HG03575 (cell line): Measurements from ENCODE around the gene CCDC73.
"Not testable (repeated sequence)": the region's sequence is repeated elsewhere in the genome, so short reads cannot be mapped to it uniquely, and the experiment has no call there.

Experiments
- ATAC-seq: cut with Tn5 transposase; IDR thresholded peaks from one replicate; pipeline ENCODE4 v1.9.1; 2021; ENCODE audit not compliant: unreplicated experiment, insufficient number of reproducible peaks, low FRiP score; ENCODE audit errors: extremely low read depth

Gene CCDC73

DNA sequence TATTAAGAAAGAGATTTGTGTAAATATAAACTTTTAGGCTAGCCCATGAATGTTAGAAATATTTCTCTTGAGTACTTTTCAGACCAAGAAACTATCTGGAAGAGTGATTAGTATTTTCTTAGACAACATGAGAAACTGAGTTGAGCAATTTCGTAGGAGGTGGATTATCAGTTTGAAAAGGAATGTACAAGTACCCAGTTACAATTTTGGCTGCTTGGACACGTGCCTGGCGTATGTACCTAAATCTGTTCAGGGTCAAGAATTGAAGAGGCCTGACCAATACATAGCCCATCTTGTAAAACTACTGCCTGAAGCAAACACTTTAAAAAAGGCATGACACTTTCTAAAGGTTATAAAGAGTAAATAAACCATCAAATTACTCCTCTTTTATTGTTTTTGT is 71.1 kb downstream of the CCDC73 start:
- no peak for ATAC-seq

DNA sequence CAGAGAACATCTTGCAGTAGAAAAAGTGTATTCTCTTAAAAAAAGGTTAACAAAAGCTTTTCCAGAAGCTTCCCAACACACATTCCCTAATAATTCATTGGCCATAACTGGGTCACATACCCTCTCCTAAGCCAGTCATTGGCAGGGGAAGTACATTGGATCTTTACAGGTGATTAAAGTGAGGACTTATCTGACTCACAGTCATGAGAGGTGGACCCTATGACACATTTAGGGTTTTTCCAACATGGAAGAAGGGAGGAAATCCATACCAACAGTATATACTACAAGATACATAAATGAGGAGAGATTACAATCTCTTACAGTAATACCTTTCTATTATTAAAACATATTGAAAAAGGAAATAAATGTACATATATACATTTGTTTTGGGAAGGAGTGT is 72.2 kb downstream of the CCDC73 start:
- no peak for ATAC-seq

DNA sequence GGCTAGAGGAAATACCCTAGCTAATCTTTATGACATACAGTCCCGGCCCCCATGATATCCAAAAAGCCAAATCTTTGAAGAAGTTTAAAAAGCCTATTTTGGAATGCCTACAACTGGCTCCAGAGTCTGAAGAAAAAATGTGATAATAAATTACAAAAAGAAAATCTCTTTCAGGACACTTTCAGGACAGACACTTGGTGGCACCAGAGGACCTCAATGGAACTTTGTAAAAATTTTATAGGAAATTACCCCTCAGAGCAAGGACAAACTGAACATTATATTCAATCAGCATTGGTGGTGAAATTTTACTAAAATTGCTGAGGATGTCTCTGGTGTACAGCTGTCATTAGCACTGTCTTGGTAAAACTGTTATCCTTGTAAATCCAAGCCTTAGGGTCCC is 81.0 kb downstream of the CCDC73 start:
- ATAC-seq, result no peak

DNA sequence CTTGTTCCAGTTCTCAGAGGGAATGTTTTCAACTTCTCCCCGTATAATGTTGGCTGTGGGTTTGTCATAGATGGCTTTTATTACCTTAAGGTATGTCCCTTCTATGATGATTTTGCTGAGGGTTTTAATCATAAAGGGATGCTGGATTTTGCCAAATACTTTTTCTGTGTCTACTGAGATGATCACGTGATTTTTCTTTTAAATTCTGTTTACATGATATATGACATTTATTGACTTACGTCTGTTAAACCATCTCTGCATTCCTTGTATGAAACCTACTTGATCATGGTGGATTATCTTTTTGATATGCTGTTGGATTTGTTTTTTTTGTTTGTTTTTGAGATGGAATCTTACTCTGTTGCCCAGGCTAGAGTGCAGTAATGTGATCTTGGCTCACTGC is 85.5 kb downstream of the CCDC73 start:
- ATAC-seq, result not testable (repeated sequence)

DNA sequence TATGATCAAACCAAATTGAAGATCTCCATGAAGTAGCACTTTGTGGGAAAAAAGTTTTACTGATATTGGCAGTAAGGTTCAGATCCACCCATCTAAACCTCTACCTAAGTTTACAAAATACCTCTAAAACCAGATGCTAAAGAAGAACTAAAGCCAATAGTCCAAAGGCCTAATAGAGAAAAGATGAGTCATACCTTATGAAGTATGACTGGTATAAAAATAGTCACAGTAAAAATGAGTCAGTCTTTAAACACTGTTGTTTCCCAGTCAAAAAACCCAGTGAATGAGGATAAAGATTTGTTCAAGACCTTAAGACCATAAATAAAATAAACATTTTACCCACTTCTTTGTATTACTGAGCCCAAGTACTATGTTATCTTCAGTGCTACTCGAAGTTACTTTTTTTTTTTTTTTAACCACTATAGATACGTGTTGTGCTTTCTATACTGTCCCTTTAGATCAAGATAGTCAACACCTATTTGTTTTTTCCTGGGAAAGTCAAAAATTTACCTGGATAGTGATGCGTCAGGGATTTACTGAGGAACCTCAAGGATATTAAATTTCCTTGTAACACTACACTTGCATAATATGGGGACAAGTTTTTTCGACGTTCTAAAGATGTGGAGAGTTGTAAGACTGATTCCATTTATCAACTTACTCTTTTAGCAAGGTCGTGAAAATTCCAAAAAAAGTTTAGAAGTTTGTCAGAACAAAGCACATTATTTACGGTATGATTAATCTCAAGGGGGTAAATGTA is 87.3 kb downstream of the CCDC73 start:
- peak; percentile 99 for ATAC-seq

DNA sequence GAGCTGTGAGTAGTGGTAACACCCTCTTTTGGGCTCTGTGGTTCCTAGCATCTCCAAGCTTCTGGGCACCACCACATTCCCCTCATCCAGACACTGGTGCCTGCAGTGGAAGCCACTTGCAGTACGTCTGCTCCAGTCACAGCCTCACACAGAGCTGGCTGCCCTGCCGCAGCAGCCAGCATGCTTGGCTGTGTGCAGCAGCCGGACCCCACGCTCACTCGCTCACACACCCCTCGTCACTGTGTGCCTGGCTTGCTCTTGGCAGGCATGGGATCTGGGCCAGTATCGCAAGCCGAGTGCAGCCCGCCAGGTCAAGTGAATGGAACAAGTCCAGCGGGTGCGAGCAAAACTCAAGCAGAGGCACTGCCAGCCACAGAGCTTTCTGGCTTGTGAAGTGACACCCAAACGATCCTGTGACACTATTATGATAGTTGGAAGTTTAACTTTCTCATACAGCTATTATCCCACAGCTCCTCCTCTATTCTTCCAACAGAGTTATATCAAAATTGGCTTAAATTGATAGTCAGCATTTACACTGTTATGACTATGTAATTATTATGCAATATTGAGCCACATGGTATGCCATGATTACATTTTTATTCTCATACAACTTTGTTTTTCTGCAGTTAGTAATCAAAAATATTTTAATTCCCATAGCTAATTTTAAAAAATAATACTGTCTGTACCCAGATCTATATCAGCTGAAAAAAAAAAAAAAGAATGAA is 89.0 kb downstream of the CCDC73 start:
- ATAC-seq, result no peak

DNA sequence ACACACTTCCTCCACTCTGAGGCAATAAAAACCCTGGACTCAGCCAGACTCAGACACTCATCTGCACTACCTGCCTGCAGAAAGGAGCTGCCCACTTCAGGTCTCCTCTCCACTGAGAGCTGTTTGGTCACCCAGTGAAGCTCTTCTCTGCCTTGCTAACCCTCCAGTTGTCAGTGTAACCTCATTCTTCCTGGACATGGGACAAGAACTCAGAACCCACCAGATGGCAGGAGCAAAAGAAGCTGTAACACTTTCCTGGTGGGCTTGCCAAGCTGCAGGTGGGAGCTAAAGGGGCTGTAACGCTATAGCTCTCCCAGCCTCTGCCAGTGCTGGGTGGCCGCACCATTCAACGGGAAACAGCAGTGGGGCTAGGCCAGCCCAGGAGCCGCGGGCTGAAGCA is 89.7 kb downstream of the CCDC73 start:
- ATAC-seq, result no peak

DNA sequence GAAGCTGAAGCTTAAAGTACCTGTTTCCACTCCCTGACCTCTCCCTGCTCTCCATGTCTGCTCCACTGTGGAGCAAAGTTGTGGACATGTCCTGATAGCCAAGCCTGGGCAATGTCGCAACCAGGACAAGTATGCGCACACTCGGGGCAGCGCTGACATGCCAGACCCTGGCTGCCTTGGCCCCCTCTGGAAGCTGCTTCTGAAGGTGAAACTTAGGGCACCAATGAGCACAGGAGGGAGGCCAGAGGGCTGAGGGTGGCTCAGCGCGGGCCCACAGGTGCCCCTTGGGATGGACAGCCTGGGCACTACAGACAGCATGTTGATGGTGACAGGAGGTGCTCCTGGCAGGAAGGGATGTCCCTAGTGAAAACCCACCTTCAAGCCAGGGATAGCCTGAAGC is 90.2 kb downstream of the CCDC73 start:
- ATAC-seq, result no peak

DNA sequence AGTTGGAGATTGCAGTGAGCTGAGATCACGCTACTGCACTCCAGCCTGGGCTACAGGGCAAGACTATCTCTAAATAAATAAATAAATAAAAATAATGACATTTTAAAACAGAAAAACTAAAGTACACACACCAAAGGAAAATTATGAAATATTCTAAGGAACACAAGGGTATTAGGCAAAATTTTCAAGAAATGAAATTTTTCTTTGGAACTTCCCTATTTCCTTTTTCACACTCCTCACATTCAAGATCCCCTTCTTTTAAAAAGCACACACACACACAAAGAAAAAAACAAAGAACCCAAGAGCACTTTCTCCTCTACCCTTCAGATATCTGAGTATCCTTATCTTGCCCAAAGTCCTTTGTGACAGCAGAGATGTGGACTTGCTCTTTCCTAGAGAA is 92.8 kb downstream of the CCDC73 start:
- no peak for ATAC-seq

DNA sequence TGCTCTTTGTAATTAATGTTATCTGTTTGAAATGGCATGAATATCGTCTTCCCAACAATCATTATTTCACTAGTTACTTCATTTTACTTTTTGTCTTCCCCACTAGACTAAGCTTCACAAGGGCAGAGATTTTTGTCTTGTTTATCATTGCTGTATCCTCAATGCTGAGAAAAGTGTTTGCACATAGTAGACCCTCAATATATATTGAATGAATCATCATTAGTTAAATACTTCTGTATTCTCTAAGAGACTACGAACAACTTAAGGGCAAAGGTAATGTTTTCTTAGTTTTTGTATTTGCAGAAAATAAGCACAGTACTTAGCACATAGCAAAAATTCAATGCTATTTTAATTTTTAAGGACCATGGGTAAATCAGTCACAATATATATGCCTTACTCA is 95.9 kb downstream of the CCDC73 start:
- no peak for ATAC-seq

DNA sequence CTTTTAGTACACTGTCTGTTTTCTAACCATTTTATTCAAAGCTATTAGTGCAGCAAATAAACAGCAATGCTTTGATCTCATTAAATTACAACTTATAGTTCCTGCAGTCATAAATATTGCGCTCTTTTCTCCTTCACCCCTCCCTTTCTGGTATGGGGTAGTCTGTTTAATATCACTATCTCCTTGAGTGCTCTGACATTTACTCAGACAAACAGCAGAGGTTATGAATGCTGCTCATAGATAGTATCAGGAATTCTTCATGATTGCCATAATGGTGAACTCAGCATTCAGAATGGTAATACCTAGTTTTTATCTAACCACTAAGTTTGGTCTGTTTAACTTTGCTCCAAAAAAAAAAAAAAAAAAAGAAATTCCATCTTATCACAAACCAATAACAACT is 123.4 kb downstream of the CCDC73 start:
- ATAC-seq, result no peak

DNA sequence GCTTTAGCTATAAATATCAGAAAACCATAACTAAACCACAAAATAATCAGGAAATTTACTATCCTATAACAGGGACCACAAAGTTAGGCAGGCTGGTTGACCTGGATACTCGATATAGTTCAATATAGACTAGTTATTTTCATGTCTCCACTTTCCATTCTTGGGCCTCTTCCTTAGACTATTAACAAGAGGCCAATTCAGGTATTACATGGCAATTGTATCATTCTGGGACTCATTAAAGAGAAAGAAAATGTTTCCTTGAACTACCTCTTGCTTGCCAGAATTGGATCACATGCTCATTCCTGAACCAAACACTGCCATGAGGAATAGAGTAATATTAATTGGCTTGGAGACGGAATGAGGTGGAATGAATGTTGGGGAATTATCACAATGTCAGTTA is 134.8 kb downstream of the CCDC73 start:
- no peak for ATAC-seq

DNA sequence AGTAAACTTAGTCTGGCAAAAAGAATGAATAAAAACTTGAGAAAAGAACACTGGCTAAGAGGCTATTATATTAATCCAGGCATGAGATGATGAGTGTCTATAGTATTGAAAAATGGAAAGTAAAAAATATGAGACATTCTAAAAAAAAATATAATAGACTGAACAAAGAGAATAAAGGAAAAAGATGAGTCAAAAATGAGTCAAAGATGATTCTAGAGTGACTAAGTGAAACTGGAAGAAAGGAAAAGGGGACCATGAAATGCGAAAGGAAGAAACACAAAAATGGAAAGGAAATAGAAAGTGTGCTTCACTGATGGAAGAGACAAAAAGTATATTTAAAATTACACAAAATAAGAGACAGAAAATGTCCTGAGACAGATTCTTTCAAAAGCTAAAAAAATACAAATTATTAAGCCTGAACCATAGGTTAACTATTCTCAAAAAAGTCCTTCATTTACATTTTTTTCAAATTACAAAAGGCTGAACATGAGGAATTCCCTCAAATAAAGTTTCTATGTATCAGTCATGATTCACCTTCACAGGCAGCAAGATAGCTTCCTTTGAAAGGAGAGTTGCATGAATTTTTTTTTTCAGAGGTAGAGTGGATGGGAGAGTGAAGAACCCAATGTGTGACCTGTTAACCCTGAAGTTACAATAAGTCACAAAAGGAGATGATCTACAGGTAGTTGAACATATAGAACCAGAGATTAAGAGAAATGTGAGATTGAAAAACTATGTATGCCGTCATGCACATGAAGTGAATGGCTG is 135.6 kb downstream of the CCDC73 start:
- ATAC-seq, result no peak

DNA sequence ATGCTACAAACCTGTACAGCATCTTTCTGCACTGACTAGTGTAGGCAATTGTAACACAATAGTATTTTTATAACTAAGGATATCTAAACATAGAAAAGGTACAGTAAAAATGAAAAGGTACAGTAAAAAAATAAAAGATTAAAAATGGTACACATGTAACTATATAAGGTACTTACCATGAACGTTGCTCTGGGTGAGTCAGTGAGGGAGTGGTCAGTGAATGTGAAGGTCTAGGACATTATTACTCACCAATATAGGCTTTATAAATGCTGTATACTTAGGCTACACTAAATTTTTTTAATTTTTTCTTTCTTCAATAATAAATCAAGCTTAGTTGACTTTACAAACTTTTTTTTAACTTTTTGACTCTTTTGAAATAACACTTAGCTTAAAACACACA is 150.9 kb downstream of the CCDC73 start:
- ATAC-seq, result no peak

DNA sequence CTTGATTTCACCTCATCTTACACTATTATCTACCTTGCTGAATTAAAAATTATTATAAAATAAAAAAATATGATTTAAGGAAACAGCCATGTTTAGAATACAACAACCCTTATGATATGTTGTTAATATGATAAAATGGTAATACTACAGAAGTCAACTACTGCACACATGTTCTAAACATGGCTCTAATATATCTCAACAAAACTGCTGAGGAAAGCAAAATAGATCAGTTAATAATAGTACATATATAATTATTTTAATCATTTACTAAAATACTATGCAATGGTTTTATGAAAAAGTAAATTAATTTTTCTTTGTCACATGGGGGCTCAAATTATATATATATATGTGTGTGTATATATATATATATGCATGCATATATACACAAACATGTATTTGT is 153.1 kb downstream of the CCDC73 start:
- ATAC-seq, result no peak

DNA sequence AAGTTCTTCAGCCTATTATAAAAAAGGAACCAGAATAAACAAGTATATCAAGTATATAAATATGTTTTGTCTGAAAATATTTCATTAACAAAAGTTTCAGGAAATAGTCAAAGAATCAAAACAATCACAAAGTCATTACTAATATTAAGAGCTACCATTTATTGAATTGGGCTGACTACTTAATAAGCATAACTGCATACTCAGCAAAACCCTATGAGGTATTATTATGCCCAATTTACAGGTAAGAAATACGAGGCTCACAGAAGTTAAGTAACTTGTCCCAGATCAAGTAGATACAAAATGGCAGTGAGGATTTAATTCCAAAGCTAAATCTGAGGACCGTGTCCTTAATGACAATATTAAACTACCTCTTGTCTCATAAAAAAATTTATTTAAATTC is 158.6 kb downstream of the CCDC73 start:
- no peak for ATAC-seq

DNA sequence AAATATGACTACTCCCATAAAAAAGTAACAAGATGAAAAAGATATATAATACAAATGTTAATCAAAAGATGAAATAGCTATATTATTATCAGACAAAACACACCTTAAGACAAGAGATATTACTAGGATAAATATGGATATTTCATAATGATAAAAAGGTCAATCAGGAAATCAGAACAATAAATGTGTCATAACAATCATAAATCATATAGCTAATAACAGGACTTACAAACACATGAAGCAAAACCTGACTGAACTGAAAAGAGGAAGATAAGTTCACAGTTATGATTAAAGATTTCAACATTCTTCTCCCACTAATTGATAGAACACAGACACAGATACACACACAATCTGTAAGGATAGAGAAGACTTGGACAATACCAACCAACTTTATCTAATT is 163.6 kb downstream of the CCDC73 start:
- ATAC-seq, result no peak

DNA sequence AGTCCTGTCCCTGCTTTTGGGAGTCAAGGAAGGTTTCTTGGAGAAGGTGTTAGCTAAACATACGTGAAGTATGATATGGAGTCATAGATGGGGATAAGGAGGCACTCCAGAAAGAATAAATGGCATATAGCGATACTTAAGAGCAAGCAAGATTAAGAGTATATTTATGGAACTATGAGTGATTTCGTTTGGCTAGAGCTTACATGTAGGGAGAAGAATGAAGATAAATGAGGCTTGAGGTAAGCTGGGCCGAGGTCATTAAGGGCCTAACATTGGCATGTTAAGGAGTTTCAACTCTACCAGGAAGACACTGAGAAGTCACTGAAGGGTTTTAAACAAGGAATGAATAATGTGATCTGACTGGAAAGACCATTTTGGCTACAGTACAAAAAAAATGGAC is 177.6 kb downstream of the CCDC73 start:
- no peak for ATAC-seq

DNA sequence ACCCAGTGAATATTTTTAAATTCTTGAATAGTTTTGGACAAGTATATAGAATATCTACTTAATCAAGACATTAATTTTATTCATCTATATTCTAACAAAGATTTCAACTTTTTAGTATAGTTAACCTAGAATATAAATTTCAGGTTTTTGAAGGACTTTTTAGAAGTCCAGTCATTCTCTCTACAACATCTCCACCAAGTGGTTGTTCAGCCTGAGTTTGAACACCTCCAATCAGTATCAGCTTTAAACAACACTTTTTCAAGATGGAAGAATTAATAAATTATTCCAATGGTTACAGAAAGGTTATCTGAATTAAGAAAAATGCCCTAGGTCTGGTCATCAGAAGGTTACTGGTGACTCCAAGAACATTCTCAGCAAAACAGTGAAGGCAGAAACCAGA is 179.0 kb downstream of the CCDC73 start:
- no peak for ATAC-seq

DNA sequence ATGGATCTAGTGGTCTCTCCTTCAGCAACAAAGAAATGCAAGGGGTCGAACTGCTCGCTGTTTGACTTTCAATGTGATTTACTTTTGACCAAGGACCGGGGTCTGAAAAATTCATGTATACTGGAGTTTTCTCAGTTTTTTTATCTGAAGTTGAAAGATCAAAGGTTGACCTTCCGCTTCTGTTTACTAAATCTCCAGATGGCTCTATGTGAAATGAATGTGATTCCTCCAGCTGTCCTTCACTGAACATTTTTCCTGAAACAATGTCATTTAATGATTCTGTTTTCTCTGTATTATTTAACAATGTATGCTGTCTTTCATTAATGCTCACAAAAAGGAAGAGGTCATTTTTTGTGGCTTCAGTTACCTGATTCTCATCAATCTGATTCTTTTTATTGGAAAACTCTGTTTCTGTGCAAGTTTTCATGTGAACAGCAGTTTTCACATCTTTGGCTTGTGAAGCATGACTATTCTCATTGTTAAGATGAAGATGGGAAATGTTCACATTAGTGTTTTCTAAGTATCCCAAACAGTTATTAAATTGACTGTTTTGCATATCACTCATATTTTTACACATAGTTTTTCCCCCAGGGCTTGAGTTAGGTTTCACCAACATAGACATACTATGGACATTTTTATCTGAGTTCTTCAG is 180.8 kb downstream of the CCDC73 start:
- ATAC-seq, result no peak
